Pancreas (tissue), 10 donors: Measurements from ENCODE around the gene PLA2G2C. TPM values are rescaled to one million over a fixed set of nuclear protein-coding genes. Genes with fewer than 3 reads are reported as not detected.
A peak's percentile ranks its signal among the peaks of the same experiment; 100 is the strongest.

Experiments
- ATAC-seq, 4 donors: fragments of 200-7000 bp; cut with Tn5 transposase; one replicate each; pipeline versions ENCODE4 v1.8.0 to v1.9.1; 2020; ENCODE audit warnings: mild to moderate bottlenecking in 4 of 4, moderate library complexity in 4 of 4
- DNase-seq, 6 donors: peaks; one replicate each; pipeline ENCODE4 v3.0.0-alpha.2; 2020
- FAIRE-seq: peaks from 2 replicates; lab custom pipeline; 2012; peaks lifted over from hg19 to GRCh38; lab: Jason Lieb, UNC
- H3K27ac ChIP-seq, 4 donors: fragments of 200-600 bp; sonication (generic); 1 replicate in 3 of 4; 2 replicates in 1 of 4; pipeline versions ENCODE4 v1.5.0 to v1.8.0; 2020
- H3K27me3 ChIP-seq, 4 donors: fragments of 200-600 bp; one replicate each; pipeline ENCODE4 v1.8.0; 2021
- H3K36me3 ChIP-seq, 3 donors: fragments of 200-600 bp; sonication (generic) in 1 of 3; one replicate each; pipeline versions ENCODE4 v1.5.0 to v1.8.0; 2020 to 2021
- H3K4me1 ChIP-seq, 3 donors: fragments of 200-600 bp; one replicate each; pipeline ENCODE4 v1.8.0; 2021
- H3K4me3 ChIP-seq, 4 donors: fragments of 200-600 bp; sonication (generic) in 2 of 4; one replicate each; pipeline versions ENCODE4 v1.5.0 to v1.8.0; 2020 to 2021
- H3K9me3 ChIP-seq, 4 donors: fragments of 200-600 bp; one replicate each; pipeline ENCODE4 v1.8.0; 2021
- WGBS, 2 donors: extraction: QIAGEN DNeasy Blood & Tissue Kit; methylation state at CpG; one replicate each; pipeline ENCODE4 v1.1.7; 2013; 5-methylcytosine and 5-hydroxymethylcytosine counted together
- intact Hi-C, 3 donors: fragments of 100-400 bp; cut with DNase I; formaldehyde crosslinking; loops; one replicate each; pipeline versions ENCODE4 v1.11.1 to v1.14.2; 2022
- polyA plus RNA-seq, 2 donors: library from polyadenylated mRNA; stranded (reverse); fragments of 200-250 nt; gene quantifications; one replicate each; pipeline ENCODE4 v1.2.3, GENCODE V29; 2013
- total RNA-seq, 6 donors: library from RNA; stranded (reverse); fragmentation: NEBNext Ultra II Directional in 4 of 6; extraction: Animal tissue kit (Norgen Biotek cat#: 25700) in 4 of 6; gene quantifications; one replicate each; pipeline versions ENCODE4 v1.2.1 to v1.2.4, GENCODE V29; 2021 to 2023
- TF ChIP-seq, protein P1 (sequence below), 4 donors: fragments of 200-600 bp; sonication (generic) in 3 of 4; IDR thresholded peaks; one replicate each; pipeline versions ENCODE4 v1.5.0 to v1.8.0; 2021; ENCODE audit warnings: antibody characterized with exemption in 4 of 4
- donor health status: healthy with polysubstance abuse.
- donor health status: DM: no; HTN: no; CAD: no; lungs with moderate emphysema.
- donor health status: DM: no; HTN: no; CAD: no.
- donor health status: control.
- donor health status: control.
- donor health status: Bipolar disorder and iron deficiency.
- donor health status: DM: yes; HTN: yes; CAD: no.
- donor health status: DM: no; HTN: no; CAD: no.
- donor health status: DM: no; HTN: no; CAD: no.
- donor health status: DM: yes; HTN: yes; CAD: no.

The PLA2G2C gene
- total and polyA plus RNA-seq, 8 donors = not detected

DNA sequence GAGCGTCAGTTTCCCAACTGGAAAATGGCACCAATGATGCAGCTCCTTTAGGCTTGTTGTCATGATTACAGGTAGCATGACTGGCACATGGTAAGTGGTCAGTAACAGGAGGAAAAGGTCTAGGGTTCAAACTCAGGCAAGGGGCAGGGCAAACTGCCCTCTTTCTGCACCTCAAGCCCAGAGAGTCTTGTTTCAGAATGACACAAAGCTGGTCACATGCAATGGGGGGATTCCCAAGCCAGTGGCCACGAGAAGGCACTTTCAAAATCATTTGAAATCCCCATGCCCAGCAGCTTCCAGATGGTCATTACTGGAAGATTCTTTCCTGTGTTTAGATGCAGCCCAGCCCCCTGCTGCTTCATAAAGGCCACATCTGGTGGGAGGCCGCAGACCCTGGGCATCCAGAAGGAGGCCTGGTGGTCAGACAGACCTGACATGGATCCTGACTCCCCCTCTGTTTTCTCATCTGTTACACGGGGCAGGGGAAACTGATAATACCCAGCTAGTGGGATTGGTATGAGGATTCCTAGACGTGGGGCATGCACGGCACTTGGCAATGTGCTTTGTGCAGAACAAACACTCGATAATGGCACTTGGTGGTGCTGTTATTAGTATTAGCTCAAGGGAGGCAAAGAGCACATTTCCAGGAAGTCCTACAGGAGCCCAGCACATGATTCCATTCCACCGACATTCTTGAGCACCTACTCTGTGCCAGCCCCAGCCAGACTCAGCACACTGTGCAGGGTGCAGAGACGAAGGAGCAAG lies 60.1 kb downstream of the PLA2G2C start:
- TF ChIP-seq, protein P1, sequence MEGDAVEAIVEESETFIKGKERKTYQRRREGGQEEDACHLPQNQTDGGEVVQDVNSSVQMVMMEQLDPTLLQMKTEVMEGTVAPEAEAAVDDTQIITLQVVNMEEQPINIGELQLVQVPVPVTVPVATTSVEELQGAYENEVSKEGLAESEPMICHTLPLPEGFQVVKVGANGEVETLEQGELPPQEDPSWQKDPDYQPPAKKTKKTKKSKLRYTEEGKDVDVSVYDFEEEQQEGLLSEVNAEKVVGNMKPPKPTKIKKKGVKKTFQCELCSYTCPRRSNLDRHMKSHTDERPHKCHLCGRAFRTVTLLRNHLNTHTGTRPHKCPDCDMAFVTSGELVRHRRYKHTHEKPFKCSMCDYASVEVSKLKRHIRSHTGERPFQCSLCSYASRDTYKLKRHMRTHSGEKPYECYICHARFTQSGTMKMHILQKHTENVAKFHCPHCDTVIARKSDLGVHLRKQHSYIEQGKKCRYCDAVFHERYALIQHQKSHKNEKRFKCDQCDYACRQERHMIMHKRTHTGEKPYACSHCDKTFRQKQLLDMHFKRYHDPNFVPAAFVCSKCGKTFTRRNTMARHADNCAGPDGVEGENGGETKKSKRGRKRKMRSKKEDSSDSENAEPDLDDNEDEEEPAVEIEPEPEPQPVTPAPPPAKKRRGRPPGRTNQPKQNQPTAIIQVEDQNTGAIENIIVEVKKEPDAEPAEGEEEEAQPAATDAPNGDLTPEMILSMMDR (IDR thresholded peaks at IDR 0.05) = no peak
- Histone ChIP-seq H3K9me3 (no peaks in the 10 kb centered on the region), H3K36me3 (no peaks in the 10 kb centered on the region), H3K4me3 (no peak overlapping the region), H3K4me1 (no peaks in the 10 kb centered on the region), H3K27me3 (peaks cover 0 to 3% (median 0%) of the 10 kb centered on the region in 4 donors), H3K27ac (no peak overlapping the region)
- WGBS, 2 donors = 67 to 69% methylated on average over 9 of the region's 9 CpGs
- intact Hi-C loops = no loop called here
- DNase-seq (no peak), ATAC-seq (no peak), FAIRE-seq (no peak)

DNA sequence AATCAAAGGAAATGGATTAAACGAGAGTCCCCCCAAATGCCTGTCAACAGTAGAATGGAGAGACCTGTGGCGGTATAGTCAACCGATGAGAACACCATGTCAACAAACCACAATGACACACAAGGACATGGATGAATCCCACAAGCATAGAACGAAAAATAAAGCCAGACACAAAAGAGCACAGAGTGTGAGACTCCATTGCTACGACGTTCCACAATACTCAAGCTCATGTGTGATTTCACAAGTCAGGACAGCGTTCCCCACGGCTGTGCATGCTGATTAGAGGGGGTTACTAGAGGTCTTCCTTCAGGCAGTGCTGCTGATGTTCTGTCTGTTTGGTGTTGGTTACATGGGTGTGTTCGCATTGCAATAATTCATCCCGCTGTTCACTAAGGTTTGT lies 61.2 kb downstream of the PLA2G2C start:
- ATAC-seq (no peak), DNase-seq (no peak), FAIRE-seq (no peak)
- H3K9me3 ChIP-seq = no peaks in the 10 kb centered on the region
- no peaks in the 10 kb centered on the region for H3K4me1 ChIP-seq
- 57 to 64% methylated on average over 10 of the region's 10 CpGs for WGBS, 2 donors
- TF ChIP-seq, protein P1 (IDR thresholded peaks at IDR 0.05) = no peak
- H3K27ac ChIP-seq = no peak overlapping the region
- no peaks in the 10 kb centered on the region for H3K36me3 ChIP-seq
- H3K4me3 ChIP-seq = no peak overlapping the region
- H3K27me3 ChIP-seq = peaks cover 0 to 3% (median 0%) of the 10 kb centered on the region in 4 donors
- intact Hi-C loops = no loop called here

DNA sequence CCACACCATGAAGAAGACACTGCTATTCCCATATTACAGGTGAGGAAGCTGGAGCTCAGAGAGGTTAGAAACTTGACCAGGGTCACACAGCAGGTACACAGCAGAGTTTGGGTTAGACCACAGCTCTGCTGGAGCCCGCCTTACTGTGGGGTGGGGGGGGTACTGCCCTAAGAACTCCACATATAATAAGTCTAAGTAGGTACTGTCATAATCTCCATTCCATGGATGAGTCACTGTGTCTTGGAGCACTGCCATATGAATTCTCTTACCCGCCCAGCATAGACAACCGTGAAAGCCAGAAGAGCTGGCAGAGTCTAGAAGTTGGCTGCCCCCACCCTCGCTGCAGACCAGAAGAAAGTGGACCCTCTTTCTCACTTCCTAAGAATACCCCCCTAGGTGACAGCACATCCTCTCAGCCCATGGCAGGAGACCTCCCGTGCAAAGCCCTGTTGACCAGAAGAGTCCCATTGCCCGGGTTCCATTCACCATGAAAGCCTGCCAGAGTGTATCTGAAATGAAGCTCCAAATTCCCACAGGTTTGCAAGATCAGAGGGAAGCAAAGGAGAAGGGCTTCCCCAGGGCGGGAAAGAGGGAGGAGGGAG lies 61.8 kb downstream of the PLA2G2C start:
- TF ChIP-seq, protein P1 (IDR thresholded peaks at IDR 0.05) = no peak
- Histone ChIP-seq H3K27me3 (peaks cover 0 to 3% (median 0%) of the 10 kb centered on the region in 4 donors), H3K9me3 (no peaks in the 10 kb centered on the region), H3K4me1 (no peaks in the 10 kb centered on the region), H3K4me3 (no peak overlapping the region), H3K36me3 (no peaks in the 10 kb centered on the region), H3K27ac (no peak overlapping the region)
- intact Hi-C loops = no loop called here
- 58 to 70% methylated on average over 7 of the region's 7 CpGs for WGBS, 2 donors
- FAIRE-seq = no peak
- no peak for DNase-seq
- peak in 3 of 4 donors; percentile 53 to 84 (median 68) for ATAC-seq

DNA sequence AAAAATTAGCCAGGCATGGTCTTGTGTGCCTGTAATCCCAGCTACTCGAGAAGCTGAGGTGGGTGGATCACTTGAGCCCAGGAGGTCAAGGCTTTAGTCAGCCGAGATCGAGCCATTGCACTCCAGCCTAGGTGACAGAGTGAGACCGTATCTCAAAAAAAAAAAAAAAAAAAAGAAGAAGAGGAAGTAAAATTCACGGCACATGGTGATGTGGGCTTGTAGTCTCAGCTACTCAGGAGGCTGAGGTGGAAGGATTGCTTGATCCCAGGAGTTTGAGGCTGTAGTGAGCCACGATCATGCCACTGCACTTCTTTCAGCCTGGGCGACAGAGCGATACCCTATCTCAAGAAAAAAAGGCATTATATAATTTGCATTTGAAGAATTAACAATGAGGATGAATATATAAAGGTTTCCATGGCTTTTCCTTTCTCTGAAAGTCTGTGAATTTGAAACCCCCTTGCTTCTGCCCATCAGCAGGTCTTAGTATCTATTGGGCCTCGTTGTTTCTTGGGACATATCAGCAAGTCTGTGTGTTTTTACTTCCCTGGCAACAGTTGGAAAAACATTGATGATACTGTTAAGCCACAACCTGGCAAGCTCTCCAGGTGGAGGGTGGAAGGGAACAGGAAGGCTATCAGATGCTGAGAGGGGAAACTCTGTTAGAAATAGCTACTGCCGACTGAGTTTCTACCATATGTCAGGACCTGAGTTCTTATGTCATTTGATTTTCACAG lies 62.4 kb downstream of the PLA2G2C start:
- TF ChIP-seq, protein P1 (IDR thresholded peaks at IDR 0.05) = no peak
- Histone ChIP-seq H3K27me3 (no peaks in the 10 kb centered on the region), H3K4me1 (no peaks in the 10 kb centered on the region), H3K36me3 (no peaks in the 10 kb centered on the region), H3K4me3 (no peak overlapping the region), H3K9me3 (no peaks in the 10 kb centered on the region), H3K27ac (no peak overlapping the region)
- WGBS, 2 donors = 51 to 53% methylated on average over 10 of the region's 10 CpGs
- intact Hi-C loops = no loop called here
- no peak for DNase-seq
- ATAC-seq = peak in 1 of 4 donors; percentile 26
- FAIRE-seq = no peak
